ENCODE results near the gene PAQR9. TPM values are rescaled to one million over a fixed set of nuclear protein-coding genes. Genes with fewer than 3 reads are reported as not detected.

The PAQR9 gene
- polyA plus RNA-seq, 4 donors = not detected

DNA sequence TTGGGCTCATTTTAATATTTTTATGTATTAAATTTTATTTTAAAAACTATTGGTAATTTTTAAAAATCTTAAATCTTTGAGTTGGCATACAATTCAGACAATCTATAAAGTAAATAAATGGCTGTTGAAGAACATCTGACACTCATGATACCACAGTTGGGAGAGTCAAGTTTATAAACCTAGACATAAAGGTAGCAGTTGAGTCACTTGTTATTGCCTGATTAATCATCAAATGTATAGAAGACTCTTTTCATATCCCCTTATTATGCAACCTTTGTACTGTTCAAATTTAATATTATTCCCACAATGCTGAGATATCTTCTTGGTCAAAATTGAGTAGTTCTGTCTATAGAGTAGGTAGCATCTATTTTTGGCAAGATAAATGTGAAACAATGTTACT lies 19.6 kb downstream of the PAQR9 start:
- Histone ChIP-seq H3K9me3 (ENCODE audit: control insufficient read depth in 2 of 2, insufficient read depth in 1 of 2, low read depth in 1 of 2, low read length in 1 of 2) (peaks cover 0 to 5% of the 10 kb centered on the region in 2 donors), H3K36me3 (ENCODE audit: control insufficient read depth in 3 of 3, insufficient read depth in 2 of 3, low read depth in 1 of 3, low read length in 3 of 3) (no peaks in the 10 kb centered on the region), H3K4me1 (ENCODE audit: control insufficient read depth in 3 of 3, insufficient read depth in 2 of 3, low read depth in 1 of 3, low read length in 2 of 3) (no peaks in the 10 kb centered on the region), H3K27me3 (ENCODE audit: control insufficient read depth in 3 of 3, insufficient read depth in 3 of 3, low read length in 3 of 3) (peaks cover 5 to 29% (median 9%) of the 10 kb centered on the region in 3 donors), H3K27ac (ENCODE audit: low read depth in 1 of 3, low read length in 2 of 3) (no peak overlapping the region), H3K4me3 (ENCODE audit: low read depth in 1 of 3, low read length in 3 of 3) (no peak overlapping the region)
- peak in 1 of 2 donors; percentile 33 for DNase-seq
- FAIRE-seq = no peak

DNA sequence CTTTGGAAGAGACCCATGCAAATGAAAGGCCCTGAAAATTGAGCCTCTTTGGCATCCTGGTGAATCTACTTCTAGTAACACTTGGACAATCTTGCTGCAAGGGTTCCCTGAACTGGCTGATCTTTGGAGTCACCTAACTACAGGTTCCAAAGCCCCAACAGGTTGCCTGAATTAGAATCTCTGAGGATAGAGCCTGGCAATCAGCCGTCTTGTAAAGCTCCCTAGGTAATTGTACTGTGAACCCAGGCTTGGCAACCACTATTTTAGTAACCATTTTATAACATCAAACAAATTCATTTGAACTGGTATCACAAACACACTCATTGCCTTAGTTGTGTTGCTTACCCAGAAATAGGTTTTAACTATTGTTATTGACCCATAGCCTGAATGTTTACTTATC lies 20.1 kb downstream of the PAQR9 start:
- H3K4me1 ChIP-seq (ENCODE audit: control insufficient read depth in 3 of 3, insufficient read depth in 2 of 3, low read depth in 1 of 3, low read length in 2 of 3) = no peaks in the 10 kb centered on the region
- no peak for FAIRE-seq
- no peak overlapping the region for H3K4me3 ChIP-seq (ENCODE audit: low read depth in 1 of 3, low read length in 3 of 3)
- H3K36me3 ChIP-seq (ENCODE audit: control insufficient read depth in 3 of 3, insufficient read depth in 2 of 3, low read depth in 1 of 3, low read length in 3 of 3) = no peaks in the 10 kb centered on the region
- no peak for DNase-seq
- H3K27me3 ChIP-seq (ENCODE audit: control insufficient read depth in 3 of 3, insufficient read depth in 3 of 3, low read length in 3 of 3) = peaks cover 5 to 27% (median 9%) of the 10 kb centered on the region in 3 donors
- peaks cover 0 to 5% of the 10 kb centered on the region in 2 donors for H3K9me3 ChIP-seq (ENCODE audit: control insufficient read depth in 2 of 2, insufficient read depth in 1 of 2, low read depth in 1 of 2, low read length in 1 of 2)
- no peak overlapping the region for H3K27ac ChIP-seq (ENCODE audit: low read depth in 1 of 3, low read length in 2 of 3)
- 61 to 79% (median 62%) methylated on average over 1 of the region's 1 CpG for WGBS, 3 donors

DNA sequence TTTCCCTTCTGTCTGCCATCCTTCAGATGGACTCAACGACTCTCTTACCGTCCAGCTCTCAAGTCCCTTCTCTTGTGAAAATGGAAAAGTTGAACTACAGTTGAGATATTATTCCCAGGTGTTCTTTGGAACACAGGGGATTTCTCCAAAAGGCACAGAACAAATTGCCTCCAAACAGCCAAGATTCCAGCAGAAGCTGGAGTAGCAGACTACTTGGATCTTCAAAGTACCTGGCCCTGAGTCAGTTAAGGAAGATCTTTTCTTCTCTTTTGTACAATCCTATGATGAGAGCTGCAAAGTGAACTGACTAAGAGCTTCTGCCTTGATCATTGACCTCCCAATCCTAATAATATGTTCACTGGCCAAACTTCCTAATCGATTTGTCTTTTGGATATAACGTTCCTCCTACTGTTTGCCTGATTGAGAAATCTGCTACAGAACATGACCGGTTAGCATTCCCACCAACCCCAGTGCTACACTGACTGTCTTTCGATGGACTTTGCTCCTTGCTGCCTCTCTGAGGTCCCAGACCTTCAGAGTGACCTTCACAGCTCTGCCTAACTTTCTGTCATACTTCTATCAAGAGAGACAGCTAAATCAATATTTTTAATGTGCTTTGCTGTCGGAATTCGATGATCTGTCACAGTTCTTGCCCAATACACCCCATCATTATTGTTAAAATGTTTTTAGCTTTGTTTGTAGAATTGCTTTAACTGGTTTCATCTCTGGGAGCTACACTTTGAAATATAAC lies 21.9 kb downstream of the PAQR9 start:
- 76 to 82% (median 77%) methylated on average over 8 of the region's 8 CpGs for WGBS, 3 donors
- Histone ChIP-seq H3K4me3 (ENCODE audit: low read depth in 1 of 3, low read length in 3 of 3) (no peak overlapping the region), H3K9me3 (ENCODE audit: control insufficient read depth in 2 of 2, insufficient read depth in 1 of 2, low read depth in 1 of 2, low read length in 1 of 2) (peaks cover 0 to 5% of the 10 kb centered on the region in 2 donors), H3K36me3 (ENCODE audit: control insufficient read depth in 3 of 3, insufficient read depth in 2 of 3, low read depth in 1 of 3, low read length in 3 of 3) (no peaks in the 10 kb centered on the region), H3K27me3 (ENCODE audit: control insufficient read depth in 3 of 3, insufficient read depth in 3 of 3, low read length in 3 of 3) (peaks cover 0 to 9% (median 0%) of the 10 kb centered on the region in 3 donors), H3K4me1 (ENCODE audit: control insufficient read depth in 3 of 3, insufficient read depth in 2 of 3, low read depth in 1 of 3, low read length in 2 of 3) (no peaks in the 10 kb centered on the region), H3K27ac (ENCODE audit: low read depth in 1 of 3, low read length in 2 of 3) (no peak overlapping the region)
- FAIRE-seq (no peak), DNase-seq (no peak)

DNA sequence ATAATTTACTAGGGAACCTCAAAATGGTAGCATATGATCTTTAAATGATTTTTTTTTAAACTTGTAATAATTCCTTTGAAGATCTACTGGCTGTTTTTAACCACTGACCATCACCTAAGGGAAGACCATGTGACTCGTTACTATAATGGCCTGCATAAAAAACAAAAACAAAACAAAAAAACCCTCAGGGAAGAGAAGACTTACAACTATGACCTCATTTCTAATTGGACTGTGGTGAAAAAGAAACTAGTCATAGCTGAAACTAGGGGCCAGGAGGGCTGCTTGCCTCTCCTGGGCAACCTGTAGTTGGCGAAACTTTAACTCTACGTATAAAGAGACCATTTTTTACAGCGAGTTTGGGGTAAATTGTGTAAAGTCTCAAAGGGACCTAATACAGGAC lies 23.0 kb downstream of the PAQR9 start:
- no peak overlapping the region for H3K27ac ChIP-seq (ENCODE audit: low read depth in 1 of 3, low read length in 2 of 3)
- no peaks in the 10 kb centered on the region for H3K36me3 ChIP-seq (ENCODE audit: control insufficient read depth in 3 of 3, insufficient read depth in 2 of 3, low read depth in 1 of 3, low read length in 3 of 3)
- DNase-seq (no peak), FAIRE-seq (no peak)
- H3K4me3 ChIP-seq (ENCODE audit: low read depth in 1 of 3, low read length in 3 of 3) = no peak overlapping the region
- 63 to 71% (median 63%) methylated on average over 4 of the region's 4 CpGs for WGBS, 3 donors
- no peaks in the 10 kb centered on the region for H3K4me1 ChIP-seq (ENCODE audit: control insufficient read depth in 3 of 3, insufficient read depth in 2 of 3, low read depth in 1 of 3, low read length in 2 of 3)
- peaks cover 0 to 5% (median 0%) of the 10 kb centered on the region in 3 donors for H3K27me3 ChIP-seq (ENCODE audit: control insufficient read depth in 3 of 3, insufficient read depth in 3 of 3, low read length in 3 of 3)
- peaks cover 0 to 4% of the 10 kb centered on the region in 2 donors for H3K9me3 ChIP-seq (ENCODE audit: control insufficient read depth in 2 of 2, insufficient read depth in 1 of 2, low read depth in 1 of 2, low read length in 1 of 2)

DNA sequence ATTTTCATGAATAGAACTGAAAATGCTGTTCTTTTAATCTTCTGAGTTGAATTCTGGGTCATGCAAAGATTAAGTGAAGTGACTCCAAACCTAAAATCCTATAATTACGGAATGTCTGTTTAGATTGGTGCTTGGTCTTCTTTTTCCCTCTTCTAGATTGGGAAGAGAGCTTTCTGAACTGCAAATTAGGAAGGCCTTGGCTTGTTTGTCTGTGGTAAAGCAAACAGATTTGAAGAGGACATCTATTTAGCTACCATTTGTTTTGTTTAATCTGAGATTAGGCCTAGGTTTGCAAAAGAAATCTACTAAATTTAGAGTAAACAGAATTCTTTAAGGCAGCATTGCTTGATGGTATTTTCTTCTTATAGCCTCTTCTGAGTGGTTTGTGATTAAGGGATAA lies 23.5 kb downstream of the PAQR9 start:
- Histone ChIP-seq H3K27ac (ENCODE audit: low read depth in 1 of 3, low read length in 2 of 3) (no peak overlapping the region), H3K9me3 (ENCODE audit: control insufficient read depth in 2 of 2, insufficient read depth in 1 of 2, low read depth in 1 of 2, low read length in 1 of 2) (no peaks in the 10 kb centered on the region), H3K4me1 (ENCODE audit: control insufficient read depth in 3 of 3, insufficient read depth in 2 of 3, low read depth in 1 of 3, low read length in 2 of 3) (no peaks in the 10 kb centered on the region), H3K36me3 (ENCODE audit: control insufficient read depth in 3 of 3, insufficient read depth in 2 of 3, low read depth in 1 of 3, low read length in 3 of 3) (no peaks in the 10 kb centered on the region), H3K27me3 (ENCODE audit: control insufficient read depth in 3 of 3, insufficient read depth in 3 of 3, low read length in 3 of 3) (peaks cover 0 to 3% (median 0%) of the 10 kb centered on the region in 3 donors), H3K4me3 (ENCODE audit: low read depth in 1 of 3, low read length in 3 of 3) (no peak overlapping the region)
- WGBS, 3 donors = 84 to 92% (median 86%) methylated on average over 1 of the region's 1 CpG
- FAIRE-seq (no peak), DNase-seq (no peak)

DNA sequence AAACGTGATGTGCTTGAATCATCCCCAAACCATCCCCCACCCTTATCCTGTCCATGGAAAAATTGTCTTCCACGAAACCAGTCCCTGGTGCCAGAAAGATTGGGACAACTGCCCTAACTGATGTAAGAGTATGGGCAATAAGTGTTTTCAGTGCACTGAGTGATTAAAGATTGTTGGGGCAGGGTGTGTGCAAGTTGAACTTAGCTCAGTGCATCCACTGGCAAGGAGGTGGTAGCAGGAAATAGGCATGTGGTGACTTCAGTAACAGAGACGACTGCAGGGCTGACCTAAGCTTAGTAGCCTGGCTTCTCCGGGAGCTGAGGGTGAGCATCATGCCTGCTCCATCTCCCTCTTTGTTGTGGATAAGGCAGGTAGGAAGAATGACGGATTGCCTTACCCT lies 27.5 kb downstream of the PAQR9 start:
- no peak overlapping the region for H3K4me3 ChIP-seq (ENCODE audit: low read depth in 1 of 3, low read length in 3 of 3)
- H3K27ac ChIP-seq (ENCODE audit: low read depth in 1 of 3, low read length in 2 of 3) = no peak overlapping the region
- WGBS, 3 donors = 38 to 63% (median 46%) methylated on average over 5 of the region's 5 CpGs
- H3K4me1 ChIP-seq (ENCODE audit: control insufficient read depth in 3 of 3, insufficient read depth in 2 of 3, low read depth in 1 of 3, low read length in 2 of 3) = no peaks in the 10 kb centered on the region
- H3K36me3 ChIP-seq (ENCODE audit: control insufficient read depth in 3 of 3, insufficient read depth in 2 of 3, low read depth in 1 of 3, low read length in 3 of 3) = no peaks in the 10 kb centered on the region
- FAIRE-seq (no peak), DNase-seq (peak in 1 of 2 donors; percentile 45)
- H3K27me3 ChIP-seq (ENCODE audit: control insufficient read depth in 3 of 3, insufficient read depth in 3 of 3, low read length in 3 of 3) = peaks cover 0 to 3% (median 2%) of the 10 kb centered on the region in 3 donors
- no peaks in the 10 kb centered on the region for H3K9me3 ChIP-seq (ENCODE audit: control insufficient read depth in 2 of 2, insufficient read depth in 1 of 2, low read depth in 1 of 2, low read length in 1 of 2)

DNA sequence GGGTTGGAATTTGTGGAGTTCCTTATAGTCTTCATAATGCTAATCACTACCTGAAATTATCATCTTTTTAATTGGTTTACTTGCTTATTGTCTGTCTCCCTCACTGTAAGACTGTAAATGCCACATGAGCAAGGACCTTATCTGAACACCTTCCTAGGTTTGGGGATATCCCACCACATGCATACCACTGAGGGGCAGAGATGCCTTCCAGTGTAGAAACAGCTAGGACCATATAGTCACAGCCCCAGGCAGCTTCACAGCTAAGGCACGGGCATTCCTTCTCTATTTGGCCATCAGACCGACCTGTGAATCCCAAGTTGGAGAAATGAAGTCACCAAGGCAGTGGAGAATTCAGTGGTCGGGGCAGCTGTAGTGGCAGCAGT lies 28.6 kb downstream of the PAQR9 start:
- H3K27me3 ChIP-seq (ENCODE audit: control insufficient read depth in 3 of 3, insufficient read depth in 3 of 3, low read length in 3 of 3) = peaks cover 0 to 3% (median 2%) of the 10 kb centered on the region in 3 donors
- 84 to 89% (median 85%) methylated on average over 3 of the region's 3 CpGs for WGBS, 3 donors
- FAIRE-seq (no peak), DNase-seq (no peak)
- no peaks in the 10 kb centered on the region for H3K36me3 ChIP-seq (ENCODE audit: control insufficient read depth in 3 of 3, insufficient read depth in 2 of 3, low read depth in 1 of 3, low read length in 3 of 3)
- H3K4me3 ChIP-seq (ENCODE audit: low read depth in 1 of 3, low read length in 3 of 3) = no peak overlapping the region
- H3K27ac ChIP-seq (ENCODE audit: low read depth in 1 of 3, low read length in 2 of 3) = no peak overlapping the region
- H3K4me1 ChIP-seq (ENCODE audit: control insufficient read depth in 3 of 3, insufficient read depth in 2 of 3, low read depth in 1 of 3, low read length in 2 of 3) = no peaks in the 10 kb centered on the region
- H3K9me3 ChIP-seq (ENCODE audit: control insufficient read depth in 2 of 2, insufficient read depth in 1 of 2, low read depth in 1 of 2, low read length in 1 of 2) = no peaks in the 10 kb centered on the region

DNA sequence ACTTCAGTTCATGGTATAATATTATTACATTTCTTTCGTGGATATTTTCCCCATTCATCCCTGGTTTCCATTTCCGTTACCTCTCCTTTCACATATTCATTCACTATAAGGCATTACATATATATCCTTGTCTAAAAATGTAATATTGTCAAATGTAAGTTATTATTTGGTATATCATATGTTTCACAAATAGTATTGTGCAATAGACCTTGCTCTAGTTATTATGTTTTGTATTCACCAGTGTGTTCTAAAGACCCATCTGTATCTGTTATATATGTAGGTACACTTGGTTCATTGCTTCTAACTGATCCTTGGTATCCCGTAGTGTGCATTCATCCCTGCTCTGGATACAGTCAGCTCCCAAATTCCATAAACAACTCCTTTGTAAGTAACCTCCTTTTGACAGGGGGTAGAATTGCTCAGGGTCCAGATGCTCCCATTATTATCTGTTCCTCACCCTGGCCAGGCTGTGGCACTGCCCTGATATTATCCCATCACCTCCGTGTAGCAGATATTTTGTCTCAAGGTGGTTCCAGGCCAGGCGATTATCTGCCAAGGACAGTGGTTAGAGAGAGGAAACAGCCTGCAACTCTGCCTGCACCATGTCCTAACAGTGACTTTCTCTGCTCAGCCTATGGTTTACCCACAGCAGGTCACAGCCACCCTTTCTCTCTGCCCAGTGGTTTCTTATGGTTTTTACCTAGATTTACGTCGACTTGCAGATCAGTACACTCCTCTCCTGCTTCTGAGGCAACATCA lies 29.2 kb downstream of the PAQR9 start:
- 82 to 88% (median 83%) methylated on average over 7 of the region's 7 CpGs for WGBS, 3 donors
- Histone ChIP-seq H3K36me3 (ENCODE audit: control insufficient read depth in 3 of 3, insufficient read depth in 2 of 3, low read depth in 1 of 3, low read length in 3 of 3) (no peaks in the 10 kb centered on the region), H3K4me1 (ENCODE audit: control insufficient read depth in 3 of 3, insufficient read depth in 2 of 3, low read depth in 1 of 3, low read length in 2 of 3) (no peaks in the 10 kb centered on the region), H3K4me3 (ENCODE audit: low read depth in 1 of 3, low read length in 3 of 3) (no peak overlapping the region), H3K9me3 (ENCODE audit: control insufficient read depth in 2 of 2, insufficient read depth in 1 of 2, low read depth in 1 of 2, low read length in 1 of 2) (no peaks in the 10 kb centered on the region), H3K27ac (ENCODE audit: low read depth in 1 of 3, low read length in 2 of 3) (no peak overlapping the region), H3K27me3 (ENCODE audit: control insufficient read depth in 3 of 3, insufficient read depth in 3 of 3, low read length in 3 of 3) (peaks cover 0 to 3% (median 2%) of the 10 kb centered on the region in 3 donors)
- DNase-seq = no peak
- FAIRE-seq = no peak
